Left lung (tissue), 10 donors: ENCODE measurements around the gene SLC35A1. TPM values are rescaled to one million over a fixed set of nuclear protein-coding genes. Genes with fewer than 3 reads are reported as not detected.

Experiments
- ATAC-seq: fragments of 200-7000 bp; cut with Tn5 transposase; one replicate; pipeline ENCODE4 v1.9.1; 2020; ENCODE audit warnings: moderate library complexity
- DNase-seq, 4 donors: peaks; one replicate each; pipeline ENCODE4 v3.0.0-alpha.2; 2013 to 2020
- H3K27ac ChIP-seq, 2 donors: fragments of 200-600 bp; sonication (generic) in 1 of 2; one replicate each; pipeline versions ENCODE4 v1.5.0 to v1.8.0; 2020 to 2021
- H3K27me3 ChIP-seq, 2 donors: fragments of 200-600 bp; sonication (generic) in 1 of 2; one replicate each; pipeline versions ENCODE4 v1.5.0 to v1.8.0; 2020 to 2021
- H3K36me3 ChIP-seq, 2 donors: fragments of 200-600 bp; sonication (generic) in 1 of 2; one replicate each; pipeline versions ENCODE4 v1.5.0 to v1.8.0; 2020 to 2021
- H3K4me1 ChIP-seq, 2 donors: fragments of 200-600 bp; one replicate each; pipeline ENCODE4 v1.8.0; 2021
- H3K4me3 ChIP-seq, 2 donors: fragments of 200-600 bp; sonication (generic) in 1 of 2; one replicate each; pipeline versions ENCODE4 v1.5.0 to v1.8.0; 2020 to 2021; ENCODE audit warnings: mild to moderate bottlenecking in 1 of 2
- H3K9me3 ChIP-seq, 2 donors: fragments of 200-600 bp; sonication (generic) in 1 of 2; one replicate each; pipeline versions ENCODE4 v1.5.0 to v1.8.0; 2020 to 2021
- CTCF ChIP-seq, 2 donors: fragments of 200-600 bp; sonication (generic) in 1 of 2; IDR thresholded peaks; one replicate each; pipeline versions ENCODE4 v1.5.0 to v1.8.0; 2021; ENCODE audit warnings: antibody characterized with exemption in 2 of 2
- intact Hi-C, 2 donors: fragments of 100-400 bp; cut with DNase I; formaldehyde crosslinking; loops; one replicate each; pipeline versions ENCODE4 v1.11.2 to v1.14.2; 2022
- polyA plus RNA-seq, 6 donors: library from polyadenylated mRNA; unstranded; fragments of 120-200 nt; gene quantifications; one replicate each; pipeline ENCODE4 v1.2.1, GENCODE V29; 2013; ENCODE audit not compliant: insufficient read length in 6 of 6
- total RNA-seq, 2 donors: library from RNA; stranded (reverse); fragmentation: NEBNext Ultra II Directional; extraction: Animal tissue kit (Norgen Biotek cat#: 25700); gene quantifications; one replicate each; pipeline ENCODE4 v1.2.1, GENCODE V29; 2021
- donor health status: DM: no; HTN: yes; CAD: no.
- donor health status: DM: no; HTN: no; CAD: no.

The SLC35A1 gene
- total and polyA plus RNA-seq, 8 donors = 32.0 to 64.1 (median 54.4) TPM

- ATAC-seq = no peak
- Histone ChIP-seq H3K27me3 (no peaks in the 10 kb centered on the region), H3K4me1 (no peaks in the 10 kb centered on the region), H3K4me3 (no peak overlapping the region), H3K36me3 (peaks cover 13 to 72% of the 10 kb centered on the region in 2 donors), H3K9me3 (no peaks in the 10 kb centered on the region), H3K27ac (no peak overlapping the region)
- intact Hi-C loops = no loop called here
- no peak for TF ChIP-seq CTCF (IDR thresholded peaks at IDR 0.05)
- no peak for DNase-seq
Observed at GRCh38 chr6:87555506-87555905, 82.7 kb downstream of the SLC35A1 start.

- no peak for DNase-seq
- ATAC-seq = no peak
- Histone ChIP-seq H3K4me1 (no peaks in the 10 kb centered on the region), H3K4me3 (no peak overlapping the region), H3K36me3 (peaks cover 13 to 77% of the 10 kb centered on the region in 2 donors), H3K27me3 (no peaks in the 10 kb centered on the region), H3K9me3 (no peaks in the 10 kb centered on the region), H3K27ac (no peak overlapping the region)
- TF ChIP-seq CTCF (IDR thresholded peaks at IDR 0.05) = no peak
- intact Hi-C loops = no loop called here
Observed at GRCh38 chr6:87558446-87558845, 85.7 kb downstream of the SLC35A1 start.

GRCh38 chr6:87561017-87561416 is 88.2 kb downstream of the SLC35A1 start:
- Histone ChIP-seq H3K36me3 (peaks cover 0 to 70% of the 10 kb centered on the region in 2 donors), H3K4me1 (no peaks in the 10 kb centered on the region), H3K27me3 (no peaks in the 10 kb centered on the region), H3K4me3 (no peak overlapping the region), H3K27ac (no peak overlapping the region), H3K9me3 (no peaks in the 10 kb centered on the region)
- no peak for TF ChIP-seq CTCF (IDR thresholded peaks at IDR 0.05)
- DNase-seq = no peak
- ATAC-seq = no peak
- intact Hi-C loops = no loop called here

Other genes with a start within 250 kb of the SLC35A1 start
- gene SMIM8, start 150.4 kb upstream of the SLC35A1 start, total RNA-seq = 10 to 100 TPM in 1 of 2 donors, 1 to 10 TPM in 1; 9.7 to 11.1 TPM
- 10 to 100 TPM; 23.5 to 29.0 (median 25.8) TPM for gene SMIM8, start 150.4 kb upstream of the SLC35A1 start, polyA plus RNA-seq
- under 1 TPM in 1 of 2 donors, not detected in 1; 0.34 TPM for gene GJB7, start 143.7 kb upstream of the SLC35A1 start, total RNA-seq
- gene GJB7, start 143.7 kb upstream of the SLC35A1 start, polyA plus RNA-seq = 1 to 10 TPM in 3 of 6 donors, under 1 TPM in 3; 0.49 to 2.0 (median 1.0) TPM
- 1 to 10 TPM; 2.1 to 2.3 TPM for gene C6orf163, start 128.2 kb upstream of the SLC35A1 start, total RNA-seq
- 1 to 10 TPM; 5.3 to 8.6 (median 6.4) TPM for gene C6orf163, start 128.2 kb upstream of the SLC35A1 start, polyA plus RNA-seq
- 1 to 10 TPM in 1 of 2 donors, under 1 TPM in 1; 0.93 to 3.1 TPM for gene CFAP206, start 65.0 kb upstream of the SLC35A1 start, total RNA-seq
- gene CFAP206, start 65.0 kb upstream of the SLC35A1 start, polyA plus RNA-seq = 1 to 10 TPM in 5 of 6 donors, under 1 TPM in 1; 0.59 to 4.3 (median 3.0) TPM
- 10 to 100 TPM; 31.1 to 33.3 TPM for gene RARS2, start 117.0 kb downstream of the SLC35A1 start, total RNA-seq
- gene RARS2, start 117.0 kb downstream of the SLC35A1 start, polyA plus RNA-seq = 10 to 100 TPM; 65.1 to 71.7 (median 69.7) TPM
- 10 to 100 TPM; 19.3 to 23.3 TPM for gene ORC3, start 117.2 kb downstream of the SLC35A1 start, total RNA-seq
- 10 to 100 TPM; 35.3 to 43.5 (median 38.7) TPM for gene ORC3, start 117.2 kb downstream of the SLC35A1 start, polyA plus RNA-seq
- gene AKIRIN2, start 229.3 kb downstream of the SLC35A1 start, total RNA-seq = 10 to 100 TPM; 43.6 to 57.8 TPM
- 10 to 100 TPM; 64.7 to 71.4 (median 68.0) TPM for gene AKIRIN2, start 229.3 kb downstream of the SLC35A1 start, polyA plus RNA-seq